Inflammatory macrophage treated with lipopolysaccharide for 1 hour (primary cell): ENCODE measurements around the gene CRYGD.
"Not testable (repeated sequence)": the region's sequence is repeated elsewhere in the genome, so short reads cannot be mapped to it uniquely, and the experiment has no call there.

Experiments
- DNase-seq, 2 donors: peaks; one replicate each; pipeline ENCODE4 v3.0.0-alpha.2; 2020 to 2022

The CRYGD gene

DNA sequence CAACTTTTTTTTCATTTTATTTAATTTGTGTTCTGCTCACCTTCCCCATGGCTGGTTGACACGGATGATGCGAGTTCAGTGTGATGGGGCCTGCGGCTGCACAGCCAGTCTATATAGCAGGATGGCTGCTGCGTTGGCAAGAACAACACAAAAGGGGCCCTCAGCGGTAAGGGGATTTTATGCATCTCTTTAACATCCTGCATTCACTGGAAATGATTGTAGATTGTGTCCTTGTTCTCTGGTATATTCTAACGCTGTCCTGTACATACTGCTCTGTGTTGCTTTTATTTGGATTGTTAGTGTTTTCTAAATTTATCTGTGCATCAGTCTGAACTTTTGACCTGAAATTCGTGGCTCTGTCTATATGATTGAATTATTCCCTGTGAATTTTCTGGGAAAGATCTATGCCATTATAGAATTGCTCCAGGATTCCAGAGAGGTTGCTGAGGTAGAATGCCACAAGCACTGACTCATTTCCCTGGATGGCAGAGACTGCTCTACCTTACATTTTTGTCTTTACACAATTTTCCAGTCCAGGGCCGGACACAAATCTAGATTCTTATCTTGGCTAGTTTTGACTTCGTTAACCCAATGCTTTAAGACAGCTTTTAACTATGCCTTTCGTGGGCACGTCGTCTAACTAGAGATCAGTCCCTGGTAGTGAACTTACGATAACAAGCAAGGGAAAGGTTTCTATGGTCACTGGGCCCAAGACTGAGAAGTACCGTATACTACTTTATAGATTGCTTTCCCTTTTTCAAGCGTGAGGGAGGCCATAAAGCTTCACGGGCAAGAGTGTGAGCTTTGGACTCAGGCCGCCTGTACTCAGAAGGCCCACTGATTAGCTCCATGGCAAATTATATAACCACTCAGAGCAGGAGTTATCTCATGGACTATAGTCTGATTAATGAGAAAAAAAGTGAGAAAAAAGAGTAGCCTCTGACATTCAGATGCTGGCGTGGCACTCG is 5.7 kb upstream of the CRYGD start, which contains the start of gene CRYGC:
Gene CRYGC (minus strand): TSS at position 85 of the 968 bp plus-strand sequence. CDS start 36 bp downstream, at position 49.
- no peak for DNase-seq

DNA sequence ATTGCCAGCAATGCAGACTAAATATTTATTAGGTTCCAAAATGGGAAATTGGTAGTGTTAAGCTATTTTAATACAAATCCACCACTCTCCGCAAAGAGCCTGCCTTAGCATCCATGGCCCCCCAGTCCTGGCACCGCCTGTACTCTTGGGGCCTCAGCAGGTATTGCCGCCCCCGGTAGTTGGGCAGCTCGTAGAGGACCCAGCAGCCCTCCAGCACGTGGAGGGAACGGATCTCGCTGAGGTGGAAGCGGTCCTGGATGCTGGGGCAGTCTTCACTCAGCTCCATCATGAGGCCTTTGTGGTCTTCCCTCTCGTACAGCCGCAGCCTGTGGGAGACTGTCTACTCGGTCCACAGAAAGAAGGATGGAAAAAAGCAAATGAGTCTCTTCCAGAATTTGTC is 3.8 kb upstream of the CRYGD start:
- DNase-seq = no peak

DNA sequence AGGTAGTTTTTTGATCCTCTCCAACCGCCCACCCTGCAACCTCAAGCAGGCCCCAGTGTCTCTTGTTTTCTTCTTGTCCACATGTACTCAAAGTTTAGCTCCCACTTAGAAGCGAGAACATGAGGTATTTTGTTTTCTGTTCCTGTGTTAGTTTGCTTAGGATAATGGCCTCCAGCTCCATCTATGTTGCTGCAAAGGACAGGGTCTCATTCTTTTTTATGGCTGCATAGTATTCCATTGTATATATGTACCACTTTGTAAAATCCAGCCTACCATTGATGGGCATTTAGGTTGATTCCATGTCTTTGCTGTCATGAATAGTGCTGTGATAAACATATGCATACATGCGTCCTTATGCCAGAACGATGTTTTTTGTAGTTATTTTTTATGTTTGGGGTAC is 2.8 kb upstream of the CRYGD start:
- DNase-seq = no peak

DNA sequence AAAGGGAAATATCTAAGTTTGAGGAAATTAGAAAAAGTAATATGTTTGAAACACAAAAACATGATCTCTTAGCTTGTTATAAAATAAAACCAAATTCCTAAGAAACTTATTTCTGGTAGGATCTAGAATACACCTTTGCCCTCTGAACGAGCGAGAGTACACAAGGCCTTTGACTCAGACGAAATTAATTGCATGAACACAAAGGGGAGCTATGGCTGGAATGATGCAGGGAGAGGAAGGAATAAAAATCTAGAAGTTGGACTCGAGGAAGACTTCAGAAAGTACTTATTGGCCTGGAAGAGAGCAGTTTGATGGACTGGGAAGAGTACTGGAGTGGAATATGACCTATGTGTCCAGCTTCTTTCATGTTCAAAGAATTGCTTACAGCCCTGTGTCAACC is 927 bp upstream of the CRYGD start:
- DNase-seq = no peak

DNA sequence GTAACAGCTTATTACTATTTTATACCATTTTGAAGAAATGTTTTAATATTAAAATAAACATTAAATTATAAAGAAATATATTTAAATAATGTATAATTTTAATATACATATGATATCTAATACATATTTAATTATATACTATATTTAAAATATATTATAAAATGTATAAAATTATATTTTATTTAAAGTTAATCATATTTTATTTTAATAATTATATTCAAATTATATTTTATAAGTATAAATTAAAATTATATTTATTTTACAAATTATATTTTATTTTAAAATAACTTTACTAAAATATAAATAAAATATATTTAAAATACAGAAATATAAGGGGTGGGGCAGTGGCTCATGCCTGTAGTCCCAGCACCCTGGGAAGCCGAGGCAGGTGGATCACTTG is 2.1 kb downstream of the CRYGD start:
- DNase-seq = no peak

DNA sequence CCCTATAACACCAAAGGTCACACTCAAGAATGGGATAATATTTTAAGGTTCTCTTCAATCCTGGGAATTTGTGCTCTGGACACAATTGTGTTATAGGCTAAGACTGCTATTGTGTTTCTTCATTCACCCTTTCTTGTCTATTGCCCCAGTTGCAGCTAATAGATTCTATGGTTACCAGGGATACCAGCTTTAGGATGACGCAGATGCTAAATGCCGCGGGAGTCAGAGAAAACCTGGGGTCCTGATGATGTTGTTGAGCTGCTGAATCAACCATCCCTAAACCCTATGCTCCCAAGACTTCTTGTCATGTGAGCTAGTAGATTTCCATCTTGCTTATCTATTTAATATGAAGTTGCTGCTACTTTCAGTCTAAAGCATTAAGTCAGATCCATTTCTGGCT is 5.4 kb downstream of the CRYGD start:
- no peak for DNase-seq

DNA sequence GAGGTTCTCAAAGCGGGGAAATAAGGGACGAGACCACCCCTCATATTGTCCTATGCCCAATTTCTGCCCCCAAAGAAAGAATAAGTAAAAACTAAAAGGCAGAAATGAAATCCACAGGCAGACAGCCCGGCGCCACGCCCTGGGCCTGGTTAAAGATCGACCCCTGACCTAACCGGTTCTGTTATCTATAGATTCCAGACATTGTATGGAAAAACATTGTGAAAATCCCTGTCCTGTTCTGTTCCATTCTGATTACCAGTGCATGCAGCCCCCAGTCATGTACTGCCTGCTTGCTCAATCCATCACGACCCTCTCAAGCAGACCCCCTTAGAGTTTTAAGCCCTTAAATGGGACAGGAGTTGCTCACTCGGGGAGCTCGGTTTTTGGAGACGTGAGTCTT is 6.9 kb downstream of the CRYGD start:
- not testable (repeated sequence) for DNase-seq

DNA sequence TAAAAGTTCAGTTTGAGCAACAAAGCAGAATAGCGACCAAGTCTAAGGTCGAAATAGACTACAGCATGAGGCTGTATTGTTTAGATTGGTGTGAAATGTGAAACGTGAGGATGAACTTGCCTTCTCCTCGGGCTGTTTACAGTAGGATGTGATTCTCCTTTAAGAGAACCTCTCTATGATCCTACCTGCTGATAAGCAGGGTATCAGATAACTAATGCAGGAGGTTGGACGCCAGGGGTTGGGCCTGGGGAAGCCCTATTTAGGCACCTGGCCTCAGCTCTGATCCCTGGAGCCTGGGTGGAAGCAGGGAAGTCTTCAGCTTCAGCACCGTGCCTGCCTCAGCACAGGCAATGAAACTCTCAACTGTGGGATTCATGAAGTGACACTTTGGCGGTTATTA is 11.4 kb downstream of the CRYGD start:
- DNase-seq = no peak

DNA sequence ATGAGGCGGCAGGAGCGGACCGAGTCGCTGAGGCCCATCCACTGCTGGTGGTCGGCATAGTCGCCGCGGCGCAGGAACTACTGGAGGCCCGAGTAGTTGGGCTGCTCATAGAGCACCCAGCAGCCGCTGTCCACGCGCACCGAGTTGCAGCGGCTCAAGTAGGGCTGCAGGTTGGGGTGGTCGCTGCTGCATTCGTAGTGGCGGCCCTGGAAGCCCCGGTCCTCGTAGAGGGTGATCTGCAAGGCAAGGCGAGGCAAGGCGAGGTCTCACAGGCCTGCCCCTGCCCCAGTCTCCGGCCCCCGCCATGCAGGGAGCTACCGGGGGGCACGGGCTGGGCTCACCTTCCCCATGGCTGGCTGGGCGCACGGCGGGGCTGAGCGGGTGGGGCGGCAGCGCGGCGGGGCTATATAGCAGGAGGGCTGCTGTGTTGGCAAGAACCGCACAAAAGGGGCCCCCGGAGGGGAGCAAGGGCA is 12.0 kb downstream of the CRYGD start:
- not testable (repeated sequence) for DNase-seq

DNA sequence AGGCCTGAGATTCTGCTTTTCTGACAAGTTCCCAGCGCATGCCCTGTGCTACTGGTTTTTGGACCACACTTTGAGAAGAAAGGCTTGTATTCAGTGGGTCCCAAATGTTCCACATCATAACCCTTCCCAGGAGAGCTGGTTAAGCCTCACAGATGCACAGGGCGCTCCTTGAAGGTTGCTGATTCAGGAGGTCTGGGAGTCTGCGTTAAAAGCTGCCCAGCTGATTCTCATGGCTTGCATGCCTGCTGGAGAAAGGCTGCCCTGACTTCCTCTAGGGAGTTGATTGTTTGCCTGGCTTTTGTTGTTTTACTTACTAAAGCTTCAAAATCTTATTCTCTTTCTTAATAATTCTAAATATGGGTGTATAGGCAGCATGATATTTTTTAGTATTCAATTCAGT is 20.7 kb downstream of the CRYGD start:
- DNase-seq = no peak

DNA sequence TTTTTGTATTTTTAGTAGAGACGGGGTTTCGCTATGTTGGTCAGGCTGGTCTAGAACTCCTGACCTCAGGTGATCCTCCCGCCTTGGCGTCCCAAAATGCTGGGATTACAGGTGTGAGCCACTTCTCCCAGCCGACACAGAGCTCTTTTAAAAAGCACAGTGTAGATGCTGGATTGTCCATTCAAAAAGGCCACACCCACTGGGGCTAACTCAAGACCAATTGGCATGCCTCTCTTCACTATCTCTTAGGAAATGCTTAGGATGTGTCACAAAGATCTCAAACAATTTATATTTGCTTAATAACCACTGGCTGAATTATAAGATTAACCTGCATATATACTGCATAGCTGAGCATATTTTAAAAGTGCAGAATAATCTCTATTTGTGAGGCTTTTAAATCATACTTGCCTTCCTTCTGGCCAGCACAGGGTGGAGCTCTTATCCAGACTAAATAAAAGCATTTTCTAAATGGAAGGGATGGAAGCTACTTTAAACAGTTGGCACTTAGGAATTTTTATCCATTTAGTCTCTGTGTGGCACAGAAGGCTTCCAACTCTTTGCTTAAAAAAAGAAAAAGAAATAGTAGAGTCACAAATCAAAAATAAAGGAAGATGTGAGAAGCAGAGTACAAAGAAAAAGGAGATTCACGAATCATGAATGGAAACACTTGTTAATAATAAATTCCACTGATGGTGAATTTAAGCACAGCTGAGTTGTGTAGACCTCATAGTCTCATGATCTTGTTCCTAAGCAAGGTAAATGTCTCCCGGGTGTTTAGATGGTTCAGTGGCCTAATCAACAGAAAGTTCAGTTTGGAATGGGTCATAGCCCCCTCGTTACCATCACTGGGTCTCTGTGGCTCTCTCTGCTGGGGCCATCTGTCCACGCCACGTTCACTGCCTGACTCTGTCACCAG is 22.4 kb downstream of the CRYGD start:
- peak; percentile 7 to 30 for DNase-seq

DNA sequence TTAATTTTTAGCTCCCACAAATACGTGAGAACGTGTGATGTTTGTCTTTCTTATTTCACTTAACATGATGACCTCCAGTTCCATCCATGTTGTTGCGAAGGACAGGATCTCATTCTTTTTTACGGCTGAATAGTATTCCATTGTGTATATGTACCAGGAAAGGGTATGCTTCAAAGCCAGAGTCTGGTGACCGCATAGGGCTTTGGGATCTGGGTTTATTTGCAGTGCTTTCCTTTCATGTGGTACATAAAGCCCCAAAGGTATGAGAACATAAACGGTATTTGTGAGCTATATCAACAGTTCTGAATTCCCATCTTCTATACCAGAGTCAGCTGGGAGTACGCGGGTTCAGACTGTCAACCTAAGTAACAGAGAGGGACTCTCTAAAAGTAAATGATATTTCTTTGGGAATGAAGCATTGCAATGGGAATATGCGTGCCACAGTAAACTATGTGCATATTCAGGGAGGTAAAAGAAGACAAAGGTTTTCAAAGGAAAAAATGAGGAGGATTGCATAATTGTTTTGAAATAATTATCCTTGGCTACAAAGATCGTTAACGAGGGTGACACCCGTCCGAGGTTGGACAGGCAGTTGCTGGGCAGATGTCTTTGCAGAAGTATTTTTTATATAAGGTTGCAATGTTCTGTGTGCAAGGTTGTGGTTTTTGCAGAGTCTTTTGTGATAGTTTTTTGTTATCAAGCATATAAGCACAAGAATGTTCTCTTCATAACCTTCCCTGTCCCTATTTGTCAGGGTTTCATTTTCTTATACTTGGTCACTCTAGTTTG is 24.4 kb downstream of the CRYGD start:
- peak in 1 of 2 donors; percentile 10 for DNase-seq

DNA sequence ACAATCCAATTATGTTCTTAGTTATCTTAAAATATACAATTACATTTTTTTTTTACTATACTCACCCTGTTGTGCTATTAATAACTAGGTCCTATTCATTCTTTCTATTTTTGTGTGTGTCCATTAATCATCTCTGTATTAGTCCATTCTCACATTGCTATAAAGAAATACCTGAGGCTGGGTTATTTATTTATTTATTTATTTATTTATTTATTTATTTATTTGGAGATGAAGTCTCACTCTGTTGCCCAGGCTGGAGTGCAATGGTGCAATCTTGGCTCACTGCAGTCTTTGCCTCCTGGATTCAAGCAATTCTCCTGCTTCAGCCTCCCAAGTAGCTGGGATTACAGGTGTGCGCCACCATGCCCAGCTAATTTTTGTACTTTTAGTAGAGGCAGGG is 25.6 kb downstream of the CRYGD start:
- DNase-seq = not testable (repeated sequence)

DNA sequence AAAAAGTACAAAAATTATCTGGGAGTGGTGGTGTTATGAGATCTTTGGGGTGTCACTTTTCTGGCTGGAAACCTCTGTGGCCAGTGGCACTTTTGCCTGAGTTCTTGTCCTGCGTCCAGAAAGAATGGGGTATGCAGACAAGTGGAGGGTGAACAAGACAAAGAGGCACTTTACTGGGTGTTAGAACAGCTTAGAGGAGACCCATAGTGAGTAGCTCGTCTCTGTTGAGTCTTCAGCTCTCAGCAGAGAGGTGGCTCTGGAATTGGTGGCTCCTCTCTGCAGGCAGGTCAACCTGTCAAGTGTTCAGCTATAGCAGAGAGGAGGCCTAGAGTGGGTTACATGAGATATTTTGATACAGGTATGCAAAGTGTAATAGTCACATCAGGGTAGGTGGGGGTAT is 26.1 kb downstream of the CRYGD start:
- no peak for DNase-seq

DNA sequence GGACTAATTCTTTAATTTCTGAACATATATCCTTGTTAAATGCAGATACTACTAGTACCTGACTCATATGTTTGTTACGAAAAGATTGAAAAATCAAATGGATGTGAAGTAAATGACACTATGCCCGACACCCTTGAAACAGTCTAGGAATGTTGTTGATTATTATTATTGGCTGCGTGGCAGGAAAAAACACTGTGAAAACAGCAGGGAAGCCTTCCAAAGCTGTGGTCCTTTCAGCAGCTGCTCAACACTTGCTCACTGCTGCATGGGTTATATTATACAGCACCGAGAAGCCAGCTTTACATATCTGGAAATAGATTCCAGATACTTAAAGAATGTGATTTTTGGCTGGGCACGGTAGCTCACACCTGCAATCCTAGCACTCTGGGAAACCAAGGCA is 26.5 kb downstream of the CRYGD start:
- no peak for DNase-seq

DNA sequence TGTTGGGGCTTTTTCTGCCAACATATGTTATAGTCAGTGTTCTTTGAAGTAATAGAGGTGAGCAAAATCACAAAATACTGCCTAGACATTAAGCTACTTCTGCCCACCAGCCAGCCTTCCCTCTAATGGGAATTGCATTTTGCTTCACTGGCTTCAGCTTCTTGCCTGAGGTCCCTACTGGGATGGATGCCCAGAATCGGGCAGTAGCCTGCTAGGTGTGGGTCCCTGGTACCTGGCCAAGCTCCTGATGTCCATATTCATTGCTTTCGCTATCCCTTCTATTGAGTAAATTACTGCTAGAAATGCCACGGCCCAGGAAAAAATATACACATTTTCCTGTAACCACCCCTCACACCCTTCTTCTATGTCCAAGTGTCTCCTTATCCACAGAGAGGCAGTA is 27.0 kb downstream of the CRYGD start:
- DNase-seq = no peak

DNA sequence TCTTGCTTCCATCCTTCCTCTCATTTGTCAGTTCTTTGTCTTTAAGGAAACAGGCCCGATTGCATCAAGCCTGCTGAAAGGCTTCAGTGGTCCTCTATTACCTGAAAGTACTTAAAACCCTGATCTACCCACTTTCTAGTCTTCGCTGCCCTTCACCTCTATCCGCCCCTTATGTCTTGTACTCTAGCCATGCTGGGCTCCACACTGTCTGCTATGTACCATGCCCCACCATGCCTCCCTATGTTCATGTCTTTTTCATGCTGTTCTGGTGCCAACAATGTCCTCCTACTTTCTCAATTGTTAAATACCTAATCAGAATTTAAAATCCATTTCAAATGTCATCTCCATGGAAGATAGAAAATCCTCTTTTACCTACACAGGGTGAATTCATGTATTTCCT is 28.2 kb downstream of the CRYGD start:
- no peak for DNase-seq

DNA sequence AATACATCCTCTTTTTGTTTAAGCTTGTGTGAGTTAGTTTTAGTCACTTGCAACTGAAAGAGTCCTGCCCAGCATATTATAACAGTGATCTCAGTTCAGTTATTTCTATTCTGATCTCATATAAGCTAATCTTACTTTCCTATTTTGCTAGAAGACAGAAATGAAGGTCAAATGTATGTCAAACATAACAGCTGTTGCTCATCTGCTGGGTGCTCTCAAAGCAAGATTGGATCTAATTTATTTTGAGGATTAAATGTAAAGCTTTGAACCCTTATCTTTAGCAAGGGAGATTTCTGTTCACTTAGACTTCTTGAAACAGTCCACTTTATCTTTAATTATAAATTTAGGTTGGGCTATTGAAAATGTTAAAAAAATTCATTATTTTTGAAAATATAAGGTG is 31.2 kb downstream of the CRYGD start:
- no peak for DNase-seq

DNA sequence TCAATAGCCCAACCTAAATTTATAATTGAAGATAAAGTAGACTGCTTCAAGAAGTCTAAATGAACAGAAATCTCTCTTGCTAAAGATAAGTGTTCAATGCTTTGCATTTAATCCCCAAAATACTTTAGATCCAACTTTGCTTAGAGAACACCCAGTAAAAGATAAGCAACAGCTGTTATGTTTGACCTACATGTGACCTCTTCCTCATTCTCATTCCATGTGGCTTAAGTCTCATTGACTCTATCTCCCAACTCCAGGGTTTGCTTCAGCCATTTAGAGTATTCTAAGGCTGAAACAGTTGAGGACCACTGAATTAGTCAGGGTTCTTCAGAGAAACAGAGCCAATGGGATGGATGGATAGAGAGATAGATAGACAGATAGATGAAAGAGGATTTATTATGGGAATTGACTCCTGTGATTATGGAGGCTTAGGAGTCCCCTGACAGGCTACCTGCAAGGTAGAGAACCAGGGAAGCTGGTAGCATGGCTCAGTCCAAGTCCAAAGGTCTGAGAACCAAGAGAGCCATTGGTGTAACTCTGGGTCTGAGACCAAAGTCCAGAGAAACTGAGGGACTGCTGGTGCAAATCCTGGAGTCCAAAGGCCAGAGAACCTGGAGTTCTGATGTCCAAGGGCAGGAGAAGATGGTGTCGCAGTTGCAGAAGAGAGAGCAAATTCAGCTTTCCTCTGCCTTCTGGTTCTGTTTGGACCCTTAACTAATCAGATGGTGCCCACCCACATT is 32.1 kb downstream of the CRYGD start:
- no peak for DNase-seq

DNA sequence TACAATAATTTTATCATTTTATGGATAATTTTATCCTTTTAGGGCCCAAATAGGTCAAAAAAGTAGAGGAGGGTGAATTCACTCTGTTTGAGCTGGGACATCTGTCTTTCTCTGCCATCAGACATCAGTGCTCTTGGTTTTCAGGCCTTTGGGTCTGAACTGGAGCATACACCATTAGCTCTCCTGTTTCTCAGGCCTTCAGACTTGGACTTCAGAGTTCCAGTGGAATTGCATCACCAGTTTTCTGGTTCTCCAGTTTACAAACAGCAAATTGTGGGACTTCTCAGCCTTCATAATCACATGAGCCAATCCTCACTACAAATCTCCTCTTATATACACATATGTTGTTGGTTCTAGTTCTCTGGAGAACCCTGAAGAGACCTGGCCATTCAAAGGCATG is 33.9 kb downstream of the CRYGD start:
- DNase-seq = no peak

DNA sequence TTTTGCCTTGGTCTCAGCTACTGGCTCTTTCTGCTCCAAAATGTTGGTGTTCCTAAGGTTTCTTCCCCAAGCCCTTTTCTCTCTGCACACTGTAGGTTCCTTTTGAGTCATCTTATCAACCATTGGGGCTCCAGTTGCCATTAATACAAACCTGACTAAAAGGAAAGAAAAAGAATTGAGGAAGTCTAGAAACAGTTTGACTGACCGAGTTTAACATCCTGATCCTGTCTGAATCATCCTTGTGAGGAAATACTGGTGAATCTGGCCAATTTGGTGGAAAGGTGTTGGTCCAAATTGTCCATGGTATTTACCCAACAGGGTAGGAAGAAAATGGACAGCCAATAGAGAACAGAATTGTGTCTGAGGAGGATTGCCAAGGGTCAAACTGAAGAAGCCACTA is 38.3 kb downstream of the CRYGD start:
- peak in 1 of 2 donors; percentile 11 for DNase-seq

DNA sequence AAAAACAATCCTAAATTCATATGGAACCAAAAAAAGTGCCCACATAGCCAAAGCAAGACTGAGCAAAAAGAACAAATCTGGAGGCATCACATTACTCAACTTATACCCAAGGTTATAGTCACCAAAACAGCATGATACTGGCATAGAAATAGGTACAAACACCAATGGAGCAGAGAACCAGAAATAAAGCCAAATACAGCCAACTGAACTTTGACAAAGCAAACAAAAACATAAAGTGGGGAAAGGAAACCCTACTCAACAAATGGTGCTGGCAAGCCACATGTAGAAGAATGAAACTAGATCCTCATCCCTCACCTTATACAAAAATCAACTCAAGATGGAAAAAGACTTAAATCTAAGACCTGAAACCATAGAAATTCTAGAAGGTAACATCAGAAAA is 40.5 kb downstream of the CRYGD start:
- DNase-seq = no peak
